ENCODE results near the gene MPPED1.

Gene MPPED1

DNA sequence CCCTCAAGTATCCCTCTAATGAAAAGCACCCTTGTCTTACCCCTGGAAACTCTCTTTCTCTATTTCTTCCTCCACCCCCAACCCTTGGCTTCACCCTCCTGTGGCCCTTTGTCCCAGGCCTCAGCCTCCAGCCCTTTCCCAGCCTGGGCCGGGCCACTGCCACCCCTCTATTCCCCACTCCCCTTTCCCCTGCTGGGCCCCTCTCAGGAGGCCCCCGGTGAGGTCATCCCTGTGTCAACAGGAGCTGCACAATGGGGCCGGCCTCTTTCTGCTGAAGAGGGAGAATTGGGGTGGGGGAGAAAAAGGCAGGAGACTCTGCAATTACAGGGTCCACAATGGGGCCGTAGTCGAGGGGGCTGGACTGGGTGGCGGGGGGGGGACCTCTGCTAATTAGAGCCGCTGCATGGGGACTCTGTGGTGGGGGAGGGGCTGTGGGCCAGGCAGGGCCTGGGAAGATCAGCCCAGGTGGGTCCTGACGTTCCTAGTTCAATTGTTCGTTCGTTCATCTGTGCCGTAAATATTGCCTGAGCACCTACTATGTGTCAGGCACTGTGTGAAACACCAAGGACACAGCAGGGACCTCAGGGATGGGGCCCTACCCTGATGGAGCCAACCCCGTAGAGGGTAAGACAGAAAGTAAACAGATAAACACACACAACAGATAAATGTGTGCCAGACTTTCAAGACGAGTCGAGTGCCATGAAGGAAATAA is 18.5 kb upstream of the MPPED1 start:
- H3K27ac ChIP-seq: no peak overlapping the region
- TF ChIP-seq, protein P1, sequence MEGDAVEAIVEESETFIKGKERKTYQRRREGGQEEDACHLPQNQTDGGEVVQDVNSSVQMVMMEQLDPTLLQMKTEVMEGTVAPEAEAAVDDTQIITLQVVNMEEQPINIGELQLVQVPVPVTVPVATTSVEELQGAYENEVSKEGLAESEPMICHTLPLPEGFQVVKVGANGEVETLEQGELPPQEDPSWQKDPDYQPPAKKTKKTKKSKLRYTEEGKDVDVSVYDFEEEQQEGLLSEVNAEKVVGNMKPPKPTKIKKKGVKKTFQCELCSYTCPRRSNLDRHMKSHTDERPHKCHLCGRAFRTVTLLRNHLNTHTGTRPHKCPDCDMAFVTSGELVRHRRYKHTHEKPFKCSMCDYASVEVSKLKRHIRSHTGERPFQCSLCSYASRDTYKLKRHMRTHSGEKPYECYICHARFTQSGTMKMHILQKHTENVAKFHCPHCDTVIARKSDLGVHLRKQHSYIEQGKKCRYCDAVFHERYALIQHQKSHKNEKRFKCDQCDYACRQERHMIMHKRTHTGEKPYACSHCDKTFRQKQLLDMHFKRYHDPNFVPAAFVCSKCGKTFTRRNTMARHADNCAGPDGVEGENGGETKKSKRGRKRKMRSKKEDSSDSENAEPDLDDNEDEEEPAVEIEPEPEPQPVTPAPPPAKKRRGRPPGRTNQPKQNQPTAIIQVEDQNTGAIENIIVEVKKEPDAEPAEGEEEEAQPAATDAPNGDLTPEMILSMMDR (IDR thresholded peaks at IDR 0.05): no peak
- no peak for TF ChIP-seq ZFX (IDR thresholded peaks at IDR 0.05; ENCODE audit: borderline replicate concordance)

DNA sequence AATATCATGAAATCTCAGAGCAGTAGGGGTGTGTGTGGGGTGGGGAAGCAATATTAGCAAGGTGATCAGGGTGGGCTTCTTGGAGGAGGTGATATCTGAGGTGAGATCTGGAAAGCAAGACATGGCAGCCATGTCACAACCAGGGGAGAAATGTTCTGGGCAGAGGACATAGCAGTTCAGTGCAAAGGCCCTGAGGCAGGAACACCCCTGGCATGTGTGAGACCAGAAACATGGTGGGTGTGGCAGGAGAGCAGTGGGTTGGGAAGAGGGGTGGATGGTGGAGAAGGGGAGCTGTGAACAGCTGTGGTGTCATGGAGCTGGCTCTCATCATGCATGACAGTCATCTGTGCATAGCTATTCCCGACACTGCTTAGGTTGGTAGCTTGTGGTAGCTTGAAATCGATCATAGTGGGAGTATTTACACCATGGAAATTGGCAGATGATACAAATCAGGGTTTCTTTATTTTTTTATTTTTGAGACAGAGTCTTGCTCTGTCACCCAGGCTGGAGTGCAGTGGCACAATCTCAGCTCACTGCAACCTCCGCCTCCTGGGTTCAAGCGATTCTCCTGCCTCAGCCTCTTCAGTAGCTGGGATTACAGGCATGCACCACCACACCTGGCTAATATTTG is 17.9 kb upstream of the MPPED1 start:
- TF ChIP-seq, protein P1 (IDR thresholded peaks at IDR 0.05): no peak
- TF ChIP-seq ZFX (IDR thresholded peaks at IDR 0.05; ENCODE audit: borderline replicate concordance): no peak
- no peak overlapping the region for H3K27ac ChIP-seq

DNA sequence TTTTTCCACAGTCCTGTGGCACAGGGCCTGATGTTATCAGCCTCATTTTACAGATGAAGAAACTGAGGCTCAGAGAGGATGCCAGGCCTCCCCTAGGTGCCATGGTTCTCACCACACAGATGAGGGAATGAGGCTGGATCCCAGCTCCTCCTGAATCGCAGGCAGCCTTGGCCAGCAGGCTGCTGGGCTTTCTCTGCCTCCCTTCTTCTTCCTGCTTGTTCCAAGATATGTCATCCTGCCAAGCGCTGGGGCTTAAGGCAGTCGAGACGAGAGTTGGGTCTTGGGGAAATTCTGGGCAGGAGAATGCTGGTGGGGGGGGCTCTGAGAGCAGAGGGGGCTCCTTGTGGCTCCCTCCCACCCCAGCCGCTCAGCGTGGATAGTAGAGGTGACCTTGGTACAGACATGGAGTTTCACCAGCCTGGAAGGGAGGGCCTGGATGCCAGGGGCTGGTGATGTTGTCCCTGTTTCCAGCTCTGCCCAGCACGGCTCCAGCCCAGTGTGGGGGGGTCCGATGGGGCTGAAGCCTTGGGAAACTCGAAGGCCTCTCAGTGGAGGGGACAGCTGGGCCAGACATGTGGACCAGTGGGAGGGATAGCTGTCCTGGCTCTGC is 16.6 kb upstream of the MPPED1 start:
- TF ChIP-seq, protein P1 (IDR thresholded peaks at IDR 0.05): no peak
- TF ChIP-seq ZFX (IDR thresholded peaks at IDR 0.05; ENCODE audit: borderline replicate concordance): no peak
- no peak overlapping the region for H3K27ac ChIP-seq

DNA sequence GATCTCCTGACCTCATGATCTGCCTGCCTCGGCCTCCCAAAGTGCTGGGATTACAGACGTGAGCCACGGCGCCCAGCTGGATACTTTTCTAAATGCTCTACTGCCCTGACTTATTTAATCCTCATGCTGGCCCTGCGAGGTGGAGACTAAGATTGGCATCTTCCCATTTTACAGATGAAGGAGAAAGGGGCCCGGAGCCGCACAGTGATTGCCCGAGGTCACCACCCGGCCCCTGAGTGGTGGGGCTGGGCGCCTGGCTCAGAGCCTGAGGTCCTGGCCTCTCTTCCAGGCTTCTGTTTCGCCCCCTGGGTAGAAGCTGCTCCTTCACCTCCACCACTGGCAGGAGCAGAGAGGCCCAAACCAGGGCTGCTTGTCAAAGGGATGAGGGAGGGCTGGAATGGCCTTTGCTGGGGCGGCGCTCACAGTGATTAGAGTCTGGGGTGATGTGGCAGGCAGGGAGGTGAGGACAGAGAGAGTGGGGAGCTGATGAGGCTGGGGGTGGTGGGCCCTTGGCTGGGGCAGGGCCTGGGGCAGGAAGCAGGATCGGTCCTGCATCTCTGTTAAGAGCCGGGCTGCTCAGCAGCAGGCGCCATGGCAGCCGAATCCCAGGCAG is 15.4 kb upstream of the MPPED1 start:
- H3K27ac ChIP-seq: no peak overlapping the region
- TF ChIP-seq, protein P1 (IDR thresholded peaks at IDR 0.05): no peak
- no peak for TF ChIP-seq ZFX (IDR thresholded peaks at IDR 0.05; ENCODE audit: borderline replicate concordance)

DNA sequence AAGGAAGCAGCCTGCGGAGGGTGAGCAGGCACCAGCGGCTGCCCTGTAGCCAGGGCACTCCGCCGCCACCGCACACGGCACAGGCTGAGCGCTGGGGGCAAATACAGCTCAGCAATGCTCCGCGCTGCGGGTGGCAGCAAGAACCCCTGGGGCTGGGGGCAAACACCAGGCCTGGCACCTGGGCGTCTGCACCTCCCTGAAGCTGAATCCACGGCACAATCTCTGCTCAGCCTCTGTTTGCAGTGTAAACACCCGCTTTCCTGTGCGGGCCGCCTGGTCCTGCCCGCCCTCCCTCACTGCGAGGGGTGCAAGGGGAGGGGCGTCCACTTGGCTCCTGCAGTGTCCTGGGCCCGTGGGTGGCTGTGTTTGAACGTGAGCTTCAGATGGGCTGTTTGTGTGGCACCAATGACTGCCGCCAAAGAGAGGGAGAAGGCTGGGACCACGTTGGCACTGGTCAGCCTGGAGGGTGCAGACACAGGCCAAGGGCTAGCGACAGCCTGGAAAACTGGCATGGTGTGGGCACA is 14.8 kb upstream of the MPPED1 start:
- H3K27ac ChIP-seq: no peak overlapping the region
- TF ChIP-seq, protein P1 (IDR thresholded peaks at IDR 0.05): no peak
- no peak for TF ChIP-seq ZFX (IDR thresholded peaks at IDR 0.05; ENCODE audit: borderline replicate concordance)

DNA sequence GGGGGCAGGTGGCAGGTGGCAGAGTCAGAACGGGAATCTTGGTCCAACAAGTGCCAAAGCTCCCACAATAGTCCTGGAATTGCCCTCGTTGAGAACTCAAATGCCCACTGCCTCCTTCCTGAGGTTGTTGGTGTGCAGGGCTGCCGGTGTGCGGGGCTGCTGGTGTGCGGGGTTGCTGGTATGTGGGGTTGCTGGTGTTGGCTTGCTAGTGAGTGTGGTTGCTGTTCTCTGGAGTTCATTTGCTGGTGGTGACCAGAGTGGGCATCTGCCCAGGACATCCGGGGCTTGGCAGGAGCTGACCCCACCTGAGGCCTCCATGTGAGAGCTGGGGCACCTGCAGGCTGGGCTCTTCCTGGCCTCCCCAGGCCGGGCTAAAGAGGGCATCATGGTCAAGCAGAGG is 14.0 kb upstream of the MPPED1 start:
- H3K27ac ChIP-seq: no peak overlapping the region
- TF ChIP-seq, protein P1 (IDR thresholded peaks at IDR 0.05): no peak
- no peak for TF ChIP-seq ZFX (IDR thresholded peaks at IDR 0.05; ENCODE audit: borderline replicate concordance)
